HTERT RPE-1 (cell line): Measurements from ENCODE around the gene BCHE.

ENCODE experiments used
- in situ Hi-C: fragments of 300-500 bp; cut with MboI; formaldehyde crosslinking; loops from 4 replicates; pipeline ENCODE4 v1.14.3; 2020; ENCODE audit warnings: low sequenced_read_pairs

Gene BCHE

GRCh38 chr3:165754219-165755007, 82.8 kb downstream of the BCHE start:
- in situ Hi-C loops = no loop called here

DNA sequence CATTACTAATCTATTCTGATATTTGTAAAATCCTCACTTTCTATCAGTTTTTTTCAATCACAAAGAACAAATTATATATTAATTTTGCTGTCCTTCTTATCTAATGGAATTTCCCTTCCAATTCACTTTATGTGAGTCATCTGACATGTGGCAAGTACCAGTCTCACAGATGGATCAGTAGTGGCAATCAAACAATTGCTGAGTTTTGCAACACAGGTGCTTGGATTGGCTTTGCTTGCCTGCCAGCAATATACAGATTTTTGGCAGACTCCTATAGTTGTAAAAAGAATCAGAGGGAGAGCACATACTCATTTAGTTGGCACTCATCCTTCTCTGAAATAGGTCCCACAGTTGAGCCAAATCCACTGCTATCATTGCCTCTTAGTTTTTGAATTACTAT, 83.7 kb downstream of the BCHE start:
- in situ Hi-C loops = no loop called here

DNA sequence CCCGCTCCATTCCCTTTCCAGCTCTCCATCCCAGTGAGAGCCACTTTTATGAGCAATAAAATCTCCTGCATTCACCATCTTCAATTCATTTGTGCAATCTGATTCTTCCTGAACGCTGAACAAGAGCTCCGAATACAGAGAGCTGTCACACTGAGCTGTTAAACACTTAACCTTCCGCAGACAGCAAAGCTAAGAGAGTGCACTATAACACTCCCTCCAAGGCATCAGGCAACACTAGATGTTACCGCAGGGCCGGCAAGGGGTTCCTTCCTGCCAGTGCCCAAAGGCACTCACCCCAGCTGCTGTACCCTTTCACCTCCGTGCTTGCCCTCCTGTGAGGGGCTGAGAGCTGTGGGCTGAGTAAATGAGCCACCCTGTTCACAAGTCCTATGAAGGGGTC, 85.6 kb downstream of the BCHE start:
- in situ Hi-C loops = no loop called here

DNA sequence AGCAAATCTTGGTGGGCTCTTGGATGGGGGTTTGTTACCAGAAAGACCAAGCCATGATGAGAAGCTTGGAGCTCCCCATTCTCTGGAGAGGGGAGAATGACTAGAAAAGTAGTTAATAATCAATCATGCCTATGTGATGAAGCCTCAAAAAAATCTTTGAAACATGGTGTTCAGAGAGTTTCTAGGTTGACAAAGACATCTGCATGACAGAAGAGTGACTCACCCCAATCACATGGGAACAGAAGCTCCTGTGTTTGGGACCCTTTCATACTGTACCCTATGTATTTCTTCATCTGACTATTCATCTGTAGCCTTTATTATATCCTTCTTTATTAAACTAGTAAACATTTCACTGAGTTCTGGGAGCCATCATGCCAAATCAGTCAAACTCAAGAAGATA, 87.4 kb downstream of the BCHE start:
- in situ Hi-C loops = no loop called here

GRCh38 chr3:165749241-165749640, 88.0 kb downstream of the BCHE start:
- in situ Hi-C loops = no loop called here

DNA sequence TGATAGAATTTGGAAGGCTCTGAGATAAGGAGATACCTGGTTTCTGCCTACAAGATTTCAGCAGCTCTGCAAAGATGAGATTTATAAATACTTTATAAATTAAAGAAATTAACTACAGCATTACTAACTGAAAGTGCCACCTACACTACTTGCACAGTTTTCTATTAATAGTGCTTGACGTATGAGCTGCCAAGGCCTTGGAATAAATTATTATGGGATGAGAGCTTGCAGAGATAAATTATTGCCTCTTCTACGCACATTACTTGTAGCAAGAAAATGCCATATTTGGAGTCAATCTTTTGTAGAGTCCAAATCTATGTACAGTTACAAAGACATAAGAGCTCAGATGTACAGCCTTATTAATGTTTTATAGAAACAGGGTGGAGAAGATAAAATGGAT, 89.1 kb downstream of the BCHE start:
- in situ Hi-C loops = no loop called here

GRCh38 chr3:165746874-165747273, 90.3 kb downstream of the BCHE start:
- in situ Hi-C loops = no loop called here

GRCh38 chr3:165744025-165744424, 93.2 kb downstream of the BCHE start:
- in situ Hi-C loops = no loop called here

- in situ Hi-C loops = no loop called here
These were observed 94.9 kb downstream of the BCHE start for GRCh38 chr3:165742351-165742750.

DNA sequence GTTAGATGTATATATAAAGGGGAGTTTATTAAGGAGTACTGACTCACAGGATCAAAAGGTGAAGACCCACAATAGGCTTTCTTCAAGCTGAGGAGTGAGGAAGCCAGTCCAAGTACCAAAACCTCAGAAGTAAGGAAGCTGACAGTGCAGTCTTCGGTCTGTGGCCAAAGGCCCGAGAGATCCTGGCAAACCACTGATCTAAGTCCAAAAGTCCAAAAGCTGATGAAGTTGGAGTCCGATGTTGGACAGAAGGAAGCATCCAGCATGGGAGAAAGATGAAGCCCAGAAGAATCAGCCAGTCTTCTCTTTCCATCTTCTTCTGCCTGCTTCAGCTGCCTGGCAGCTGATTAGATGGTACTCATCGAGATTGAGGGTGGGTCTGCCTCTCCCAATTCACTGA, 107.5 kb downstream of the BCHE start:
- in situ Hi-C loops = no loop called here

DNA sequence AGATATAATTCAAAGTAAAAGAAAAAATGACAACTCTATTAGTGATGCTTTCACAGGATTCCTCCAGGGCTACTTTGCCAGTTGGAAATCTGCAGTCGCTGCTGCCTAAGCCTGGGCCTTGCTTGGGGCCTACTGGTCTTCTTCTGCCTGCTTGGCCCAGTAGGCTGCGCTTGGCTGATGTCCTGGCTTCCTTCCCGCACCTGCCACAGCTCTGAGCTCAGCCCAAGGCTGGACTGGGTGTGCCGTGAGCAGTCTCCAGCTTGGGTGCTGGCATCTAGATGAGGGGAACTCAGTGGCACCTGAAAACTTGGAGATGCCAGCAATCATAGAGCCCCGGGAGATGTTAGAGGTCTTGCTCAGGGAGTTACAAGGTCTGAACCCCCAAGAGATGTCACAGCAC, 108.3 kb downstream of the BCHE start:
- in situ Hi-C loops = no loop called here

DNA sequence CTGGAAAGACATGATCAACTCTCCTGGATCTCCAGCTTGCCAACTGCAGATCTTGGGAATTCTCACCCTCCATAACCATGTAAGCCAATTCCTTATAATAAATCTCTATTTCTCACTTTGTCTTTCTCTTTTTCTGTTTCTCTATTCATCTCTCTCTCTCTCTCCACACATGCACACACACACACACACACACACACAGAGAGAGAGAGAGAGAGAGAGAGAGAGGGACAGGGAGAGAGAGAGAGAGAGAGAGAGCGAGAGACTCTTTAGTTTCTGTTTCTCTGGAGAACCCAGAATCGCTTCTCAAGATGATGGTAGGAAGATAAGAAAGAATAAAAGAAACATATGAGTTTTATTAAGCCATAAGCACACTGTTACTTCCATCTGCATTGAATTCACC, 111.9 kb downstream of the BCHE start:
- in situ Hi-C loops = no loop called here
